Keratinocyte (primary cell): ENCODE data around the gene DDX50. TPM values are rescaled to one million over a fixed set of nuclear protein-coding genes. Genes with fewer than 3 reads are reported as not detected.

Experiments used
- DNase-seq: peaks from one replicate; pipeline ENCODE4 v3.0.0-alpha.2; 2011; ENCODE audit warnings: low read depth, missing footprints, low spot score
- FAIRE-seq: peaks from 2 replicates; lab custom pipeline; 2011; peaks lifted over from hg19 to GRCh38; lab: Jason Lieb, UNC
- H2AFZ ChIP-seq: 2 replicates; pipeline ENCODE4 v1.6.0; 2012; ENCODE audit warnings: low read length, control low read depth, inconsistent platforms; ENCODE audit not compliant: control insufficient read depth
- H3K27ac ChIP-seq: 2 replicates; pipeline ENCODE4 v1.5.1; 2011; ENCODE audit warnings: low read length; ENCODE audit not compliant: control insufficient read depth, insufficient read depth
- H3K27me3 ChIP-seq: 3 replicates; pipeline ENCODE4 v1.6.0; 2011; ENCODE audit warnings: low read length; ENCODE audit not compliant: control insufficient read depth, insufficient read depth; ENCODE audit errors: extremely low read depth
- H3K36me3 ChIP-seq, 2 experiments: 2 replicates in 1 of 2; 3 replicates in 1 of 2; pipeline ENCODE4 v1.5.1; 2011; ENCODE audit warnings: low read length in 2 of 2, mild to moderate bottlenecking in 1 of 2; ENCODE audit not compliant: control insufficient read depth in 2 of 2, insufficient read depth in 2 of 2; ENCODE audit errors: extremely low read depth in 1 of 2
- H3K4me1 ChIP-seq: 3 replicates; pipeline ENCODE4 v1.5.1; 2011; ENCODE audit warnings: low read length; ENCODE audit not compliant: control insufficient read depth, insufficient read depth; ENCODE audit errors: extremely low read depth
- H3K4me2 ChIP-seq: 3 replicates; pipeline ENCODE4 v1.6.0; 2011; ENCODE audit warnings: low read depth, low read length; ENCODE audit not compliant: control insufficient read depth, insufficient read depth; ENCODE audit errors: extremely low read depth
- H3K4me3 ChIP-seq, 3 experiments: fragments of 200-600 bp in 1 of 3; sonication (generic) in 1 of 3; 2 replicates in 2 of 3; 3 replicates in 1 of 3; pipeline ENCODE4 v1.5.1; 2011 to 2016; ENCODE audit warnings: low read length in 3 of 3, mild to moderate bottlenecking in 3 of 3, control low read depth in 2 of 3, inconsistent platforms in 1 of 3, low read depth in 1 of 3, mixed read lengths in 1 of 3, mixed run types in 1 of 3, moderate library complexity in 1 of 3; ENCODE audit not compliant: control insufficient read depth in 2 of 3, insufficient read depth in 2 of 3; ENCODE audit errors: extremely low read depth in 1 of 3
- H3K79me2 ChIP-seq: 2 replicates; pipeline ENCODE4 v1.6.0; 2012; ENCODE audit warnings: low read length; ENCODE audit not compliant: control insufficient read depth, insufficient read depth
- H3K9ac ChIP-seq: 3 replicates; pipeline ENCODE4 v1.6.0; 2011; ENCODE audit warnings: low read length; ENCODE audit not compliant: control insufficient read depth, insufficient read depth; ENCODE audit errors: extremely low read depth
- H3K9me1 ChIP-seq: 3 replicates; pipeline ENCODE4 v1.6.0; 2011; ENCODE audit warnings: low read length; ENCODE audit not compliant: control insufficient read depth, insufficient read depth; ENCODE audit errors: extremely low read depth
- H3K9me3 ChIP-seq: 2 replicates; pipeline ENCODE4 v1.5.1; 2012; ENCODE audit warnings: low read depth, low read length; ENCODE audit not compliant: control insufficient read depth
- H4K20me1 ChIP-seq: 3 replicates; pipeline ENCODE4 v1.6.0; 2011; ENCODE audit warnings: low read length; ENCODE audit not compliant: control insufficient read depth, insufficient read depth; ENCODE audit errors: extremely low read depth
- CTCF ChIP-seq, 3 experiments: IDR thresholded peaks in 1 of 3; conservative IDR thresholded peaks in 1 of 3; optimal IDR thresholded peaks in 1 of 3; 2 replicates in 2 of 3; 3 replicates in 1 of 3; pipeline versions ENCODE3 to v1.5.1; 2011; ENCODE audit warnings: low read length in 3 of 3, mild to moderate bottlenecking in 3 of 3, moderate library complexity in 2 of 3, control low read depth in 1 of 3, inconsistent platforms in 1 of 3; ENCODE audit not compliant: insufficient read depth in 2 of 3; ENCODE audit errors: extremely low read depth in 1 of 3
- EZH2 ChIP-seq: IDR thresholded peaks from one replicate; pipeline ENCODE4 v1.6.1; 2012; ENCODE audit warnings: inconsistent platforms, mild to moderate bottlenecking, low read length, moderate library complexity
- dilution Hi-C: fragments of 300-500 bp; cut with MboI; formaldehyde crosslinking; loops from one replicate; pipeline ENCODE4 v1.7.0; 2020; ENCODE audit warnings: low sequenced_read_pairs; ENCODE audit not compliant: extremely low pct_ligation_motif_present
- polyA plus RNA-seq, 5 experiments: library from polyadenylated mRNA; depleted of rRNA in 3 of 5; stranded (reverse) in 3 of 5; stranded (forward) in 1 of 5; unstranded in 1 of 5; fragments of >200 nt; gene quantifications; 1 replicate in 1 of 5; 2 replicates in 3 of 5; 3 replicates in 1 of 5; pipeline versions ENCODE4 v1.2.1 to v1.2.3, GENCODE V29; 2011 to 2012; ENCODE audit warnings: missing spikeins in 2 of 5, low read depth in 1 of 5, low replicate concordance in 1 of 5
- small RNA-seq, 3 experiments: library from RNA; depleted of rRNA; stranded (forward); fragments of <200 nt; gene quantifications; one replicate each; pipeline ENCODE3, GENCODE V24; 2012; ENCODE audit warnings: low read depth in 3 of 3, low replicate concordance in 1 of 3; ENCODE audit not compliant: insufficient read length in 3 of 3

The DDX50 gene
- polyA plus RNA-seq, 1 donor (not counting 4 experiments of a cell fraction or from before 2014, with no cell fraction given) = 40.6 TPM

GRCh38 chr10:68989317-68989990, 88.3 kb downstream of the DDX50 start:
- Histone ChIP-seq H3K4me2 (peak overlapping the region; percentile 99), H3K9ac (peak overlapping the region; percentile 87), H3K36me3 (peaks cover 0 to 2% of the 10 kb centered on the region in 2 experiments), H3K9me3 (no peaks in the 10 kb centered on the region), H3K4me3 (peak overlapping the region; percentile 87 to 95 (median 91)), H2AFZ (peak overlapping the region; percentile 91), H3K9me1 (no peaks in the 10 kb centered on the region), H4K20me1 (no peaks in the 10 kb centered on the region), H3K79me2 (peaks cover 52% of the 10 kb centered on the region), H3K4me1 (peaks cover 28% of the 10 kb centered on the region), H3K27me3 (no peaks in the 10 kb centered on the region), H3K27ac (peak overlapping the region; percentile 81)
- dilution Hi-C loops = no loop called here
- TF ChIP-seq CTCF (optimal IDR thresholded peaks at IDR 0.05 in 1 of 3, IDR thresholded peaks at IDR 0.05 in 1 of 3, conservative IDR thresholded peaks at IDR 0.05 in 1 of 3; ENCODE audit: extremely low read depth in 1 of 3, insufficient read depth in 2 of 3, low read length in 3 of 3) = no peak
- DNase-seq (no peak), FAIRE-seq (no peak)

- Histone ChIP-seq H3K27ac (peak overlapping the region; percentile 32), H3K9me1 (no peaks in the 10 kb centered on the region), H3K27me3 (no peaks in the 10 kb centered on the region), H3K4me3 (peak overlapping the region in 1 of 3 experiments; percentile 1), H2AFZ (no peak overlapping the region), H3K9ac (peak overlapping the region; percentile 38), H4K20me1 (no peaks in the 10 kb centered on the region), H3K36me3 (peaks cover 0 to 2% of the 10 kb centered on the region in 2 experiments), H3K79me2 (peaks cover 77% of the 10 kb centered on the region), H3K4me1 (peaks cover 28% of the 10 kb centered on the region), H3K4me2 (peak overlapping the region; percentile 6), H3K9me3 (no peaks in the 10 kb centered on the region)
- DNase-seq (no peak), FAIRE-seq (peak; percentile 46)
- no peak for TF ChIP-seq CTCF (optimal IDR thresholded peaks at IDR 0.05 in 1 of 3, IDR thresholded peaks at IDR 0.05 in 1 of 3, conservative IDR thresholded peaks at IDR 0.05 in 1 of 3; ENCODE audit: extremely low read depth in 1 of 3, insufficient read depth in 2 of 3, low read length in 3 of 3)
- no peak for TF ChIP-seq EZH2
- dilution Hi-C loops = no loop called here
These were observed 91.7 kb downstream of the DDX50 start for GRCh38 chr10:68992636-68993440.

Small RNA genes within 50 kb of the gene (small RNA-seq; reads per million reads assigned to genes)
- gene RNU6-571P = 0 reads per million in 3 experiments

Other genes with a start within 250 kb of the DDX50 start
- gene CCAR1, start 180.1 kb upstream of the DDX50 start, polyA plus RNA-seq = 59.1 to 71.9 TPM (median 70.1 TPM) in 3 replicates
- gene STOX1, start 73.8 kb upstream of the DDX50 start, polyA plus RNA-seq = 0.11 to 0.24 TPM (median 0.14 TPM) in 3 replicates
- 88.1 to 157 TPM (median 110 TPM) in 3 replicates for gene DDX21, start 54.9 kb downstream of the DDX50 start, polyA plus RNA-seq
- 28.8 to 48.9 TPM (median 37.0 TPM) in 3 replicates for gene KIFBP, start 87.5 kb downstream of the DDX50 start, polyA plus RNA-seq
- 2.1 to 3.2 TPM (median 2.7 TPM) in 3 replicates for gene SRGN, start 186.8 kb downstream of the DDX50 start, polyA plus RNA-seq
- 30.7 to 64.3 TPM (median 33.5 TPM) in 3 replicates for gene VPS26A, start 222.9 kb downstream of the DDX50 start, polyA plus RNA-seq